HG03354 (cell line): ENCODE measurements around the gene OR2K2.
A peak's percentile ranks its signal among the peaks of the same experiment; 100 is the strongest.
"Not testable (repeated sequence)": the region's sequence is repeated elsewhere in the genome, so short reads cannot be mapped to it uniquely, and the experiment has no call there.

Source experiments
- ATAC-seq: cut with Tn5 transposase; IDR thresholded peaks from one replicate; pipeline ENCODE4 v1.9.1; 2021; ENCODE audit warnings: mild to moderate bottlenecking; ENCODE audit not compliant: unreplicated experiment, poor library complexity, severe bottlenecking

OR2K2 gene

GRCh38 chr9:111330124-111330523, at the start of gene OR2K2:
TSS of gene OR2K2 (minus strand) at chr9:111330224. CDS start at chr9:111328433, 1,791 bp downstream.
- ATAC-seq: no peak

- no peak for ATAC-seq
Measured at GRCh38 chr9:111375817-111376564, 46.0 kb upstream of the OR2K2 start.

GRCh38 chr9:111375062-111375461, 45.0 kb upstream of the OR2K2 start:
- no peak for ATAC-seq

- ATAC-seq: no peak
Measured at GRCh38 chr9:111372297-111372696, 42.3 kb upstream of the OR2K2 start.

- ATAC-seq: no peak
Measured at GRCh38 chr9:111366978-111367377, 37.0 kb upstream of the OR2K2 start.

- ATAC-seq: no peak
Measured at GRCh38 chr9:111362526-111362925, 32.5 kb upstream of the OR2K2 start.

GRCh38 chr9:111360881-111361280, 30.9 kb upstream of the OR2K2 start:
- ATAC-seq: no peak

- peak; percentile 43 for ATAC-seq
Measured at GRCh38 chr9:111356481-111357244, 26.6 kb upstream of the OR2K2 start.

- no peak for ATAC-seq
Measured at GRCh38 chr9:111352545-111352944, 22.5 kb upstream of the OR2K2 start.

- no peak for ATAC-seq
Measured at GRCh38 chr9:111350556-111350955, 20.5 kb upstream of the OR2K2 start.

- ATAC-seq: no peak
Measured at GRCh38 chr9:111349766-111350165, 19.7 kb upstream of the OR2K2 start.

- no peak for ATAC-seq
Measured at GRCh38 chr9:111348821-111349271, 18.8 kb upstream of the OR2K2 start.

GRCh38 chr9:111334318-111334863, 4.4 kb upstream of the OR2K2 start:
- ATAC-seq: not testable (repeated sequence)

- no peak for ATAC-seq
Measured at GRCh38 chr9:111320631-111321030, 9.4 kb downstream of the OR2K2 start.

GRCh38 chr9:111316796-111317195, 13.2 kb downstream of the OR2K2 start:
- no peak for ATAC-seq

GRCh38 chr9:111305914-111306313, 24.1 kb downstream of the OR2K2 start:
- no peak for ATAC-seq

GRCh38 chr9:111304000-111304399, 26.0 kb downstream of the OR2K2 start:
- ATAC-seq: not testable (repeated sequence)

GRCh38 chr9:111301195-111301594, 28.8 kb downstream of the OR2K2 start:
- no peak for ATAC-seq

- ATAC-seq: no peak
Measured at GRCh38 chr9:111300140-111300735, 29.8 kb downstream of the OR2K2 start.

GRCh38 chr9:111299599-111299966, 30.4 kb downstream of the OR2K2 start:
- peak; percentile 23 for ATAC-seq
